Prostate gland (tissue), 2 donors: ENCODE measurements around the gene CLDND1. TPM values are rescaled to one million over a fixed set of nuclear protein-coding genes. Genes with fewer than 3 reads are reported as not detected.

Experiments used
- DNase-seq: peaks from one replicate; pipeline ENCODE4 v3.0.0-alpha.2; 2019; ENCODE audit warnings: low spot score
- H3K27ac ChIP-seq, 2 donors: fragments of 200-600 bp; sonication (generic); 2 replicates each; pipeline ENCODE4 v1.5.1; 2017 to 2019
- H3K27me3 ChIP-seq: fragments of 200-600 bp; sonication (generic); replicated peaks from 2 replicates; pipeline ENCODE4 v1.5.1; 2019; ENCODE audit not compliant: insufficient read depth
- H3K36me3 ChIP-seq, 2 donors: fragments of 200-600 bp; sonication (generic); 1 replicate in 1 of 2; 2 replicates in 1 of 2; pipeline versions ENCODE4 v1.5.1 to v1.8.1; 2017 to 2019
- H3K4me1 ChIP-seq: fragments of 200-600 bp; sonication (generic); replicated peaks from 2 replicates; pipeline ENCODE4 v1.5.1; 2019
- H3K4me3 ChIP-seq, 2 donors: fragments of 200-600 bp; sonication (generic); 2 replicates each; pipeline ENCODE4 v1.5.1; 2017 to 2019
- H3K9me3 ChIP-seq: fragments of 200-600 bp; sonication (generic); 2 replicates; pipeline ENCODE4 v1.5.1; 2017
- CTCF ChIP-seq, 4 experiments: fragments of 200-600 bp in 2 of 4; fragments of 450-650 bp in 2 of 4; sonication (generic) in 2 of 4; IDR thresholded peaks; 1 replicate in 3 of 4; 2 replicates in 1 of 4; pipeline ENCODE4 v1.5.1; 2016 to 2019; ENCODE audit warnings: antibody characterized with exemption in 4 of 4, mild to moderate bottlenecking in 2 of 4, moderate library complexity in 2 of 4
- POLR2A ChIP-seq: fragments of 450-650 bp; IDR thresholded peaks from one replicate; pipeline ENCODE4 v1.6.1; 2016; ENCODE audit warnings: antibody characterized with exemption, mild to moderate bottlenecking
- POLR2AphosphoS5 ChIP-seq: sonication (generic); formaldehyde crosslinking; IDR thresholded peaks from one replicate; pipeline ENCODE4 v1.6.1; 2017; ENCODE audit warnings: antibody characterized with exemption
- WGBS: methylation state at CpG from one replicate; pipeline ENCODE4 v1.1.5; 2018; 5-methylcytosine and 5-hydroxymethylcytosine counted together
- intact Hi-C: fragments of 100-400 bp; cut with DNase I; formaldehyde crosslinking; loops from one replicate; pipeline ENCODE4 v1.14.2; 2022
- total RNA-seq, 2 donors: library from RNA; depleted of rRNA; stranded (reverse); fragments of >200 nt; gene quantifications; one replicate each; pipeline ENCODE4 v1.1.0, GENCODE V29; 2016

CLDND1 gene
- total RNA-seq, 2 donors from 2014 or later, result 71.2 to 113 TPM

GRCh38 chr3:98542623-98543022 lies 19.9 kb upstream of the CLDND1 start:
- 93% methylated on average over 1 of the region's 1 CpG for WGBS
- H3K27me3 ChIP-seq, result peaks cover 2% of the 10 kb centered on the region
- intact Hi-C loops, result no loop called here
- no peak overlapping the region for H3K4me3 ChIP-seq
- no peak overlapping the region for H3K27ac ChIP-seq
- H3K36me3 ChIP-seq, result no peaks in the 10 kb centered on the region
- no peaks in the 10 kb centered on the region for H3K4me1 ChIP-seq
- H3K9me3 ChIP-seq, result no peaks in the 10 kb centered on the region
- TF ChIP-seq POLR2AphosphoS5 (no peak), POLR2A (no peak), CTCF (IDR thresholded peaks at IDR 0.05) (no peak)
- no peak for DNase-seq

GRCh38 chr3:98541695-98542094 lies 19.0 kb upstream of the CLDND1 start:
- Histone ChIP-seq H3K4me3 (no peak overlapping the region), H3K27ac (no peak overlapping the region), H3K27me3 (peaks cover 2% of the 10 kb centered on the region), H3K9me3 (no peaks in the 10 kb centered on the region), H3K4me1 (no peaks in the 10 kb centered on the region), H3K36me3 (no peaks in the 10 kb centered on the region)
- intact Hi-C loops, result no loop called here
- no peak for DNase-seq
- 93% methylated on average over 1 of the region's 1 CpG for WGBS
- no peak for TF ChIP-seq POLR2A
- TF ChIP-seq CTCF (IDR thresholded peaks at IDR 0.05), result no peak
- no peak for TF ChIP-seq POLR2AphosphoS5

DNA sequence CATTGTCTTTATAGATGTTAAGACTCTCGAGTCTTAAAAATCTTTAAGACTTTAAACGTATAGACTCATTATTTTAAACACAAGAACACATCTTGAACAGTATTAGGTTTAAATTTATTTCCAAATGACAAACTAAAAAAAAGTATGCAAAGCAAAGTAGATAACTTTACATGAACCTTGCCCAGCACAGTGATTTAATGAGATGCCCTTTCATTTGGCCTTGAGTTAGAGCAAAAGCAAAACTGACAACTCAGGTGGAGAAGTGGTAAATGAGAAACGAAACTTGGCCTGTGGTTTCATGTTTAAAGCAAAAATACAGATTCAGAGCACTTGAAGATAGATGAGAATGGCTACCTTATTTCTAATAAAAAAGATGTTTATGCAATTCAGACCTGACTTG lies 17.6 kb upstream of the CLDND1 start:
- Histone ChIP-seq H3K27ac (no peak overlapping the region), H3K36me3 (no peaks in the 10 kb centered on the region), H3K4me1 (no peaks in the 10 kb centered on the region), H3K9me3 (no peaks in the 10 kb centered on the region), H3K4me3 (no peak overlapping the region), H3K27me3 (peaks cover 2% of the 10 kb centered on the region)
- DNase-seq, result no peak
- WGBS, result 77% methylated on average over 3 of the region's 3 CpGs
- TF ChIP-seq CTCF (IDR thresholded peaks at IDR 0.05), result no peak
- TF ChIP-seq POLR2AphosphoS5, result no peak
- TF ChIP-seq POLR2A, result no peak
- intact Hi-C loops, result no loop called here

GRCh38 chr3:98536456-98537017 lies 13.8 kb upstream of the CLDND1 start:
- no peak for DNase-seq
- Histone ChIP-seq H3K4me3 (no peak overlapping the region), H3K36me3 (no peaks in the 10 kb centered on the region), H3K27me3 (no peaks in the 10 kb centered on the region), H3K9me3 (no peaks in the 10 kb centered on the region), H3K4me1 (no peaks in the 10 kb centered on the region), H3K27ac (no peak overlapping the region)
- 75% methylated on average over 6 of the region's 6 CpGs for WGBS
- intact Hi-C loops, result no loop called here
- TF ChIP-seq CTCF (IDR thresholded peaks at IDR 0.05), result no peak
- no peak for TF ChIP-seq POLR2A
- no peak for TF ChIP-seq POLR2AphosphoS5

DNA sequence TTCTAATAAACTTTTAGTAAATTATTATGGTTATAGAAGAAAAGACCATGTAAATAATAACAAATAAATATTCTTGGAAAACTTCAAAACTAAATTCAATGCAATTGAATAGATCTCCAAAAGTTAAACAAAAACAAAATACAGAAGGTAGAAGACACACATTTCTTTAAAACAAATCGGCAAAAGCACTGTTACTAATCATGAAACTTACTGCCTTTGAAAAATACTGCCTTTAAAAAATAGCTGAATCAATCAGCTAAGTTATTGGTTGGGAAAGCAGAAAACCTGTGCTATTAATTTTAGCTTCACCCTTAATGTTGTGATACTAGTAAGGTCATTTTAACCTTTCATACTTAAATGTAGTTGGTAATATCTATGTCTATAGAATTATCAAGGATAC lies 12.0 kb upstream of the CLDND1 start:
- no peak for DNase-seq
- intact Hi-C loops, result no loop called here
- WGBS, result 91% methylated on average over 1 of the region's 1 CpG

More for the DNA sequence above, 12.0 kb upstream of the CLDND1 start:
- Histone ChIP-seq H3K27me3 (no peaks in the 10 kb centered on the region), H3K4me1 (no peaks in the 10 kb centered on the region), H3K36me3 (no peaks in the 10 kb centered on the region), H3K27ac (no peak overlapping the region), H3K4me3 (no peak overlapping the region), H3K9me3 (no peaks in the 10 kb centered on the region)
- TF ChIP-seq POLR2A, result no peak
